Kidney epithelial cell (primary cell): ENCODE measurements around the gene NEK2. TPM values are rescaled to one million over a fixed set of nuclear protein-coding genes. Genes with fewer than 3 reads are reported as not detected.
A peak's percentile ranks its signal among the peaks of the same experiment; 100 is the strongest.
"Not testable (repeated sequence)": the region's sequence is repeated elsewhere in the genome, so short reads cannot be mapped to it uniquely, and the experiment has no call there.

Experiments
- DNase-seq: peaks from one replicate; pipeline ENCODE4 v3.0.0-alpha.2; 2010; ENCODE audit warnings: low read depth
- H3K27me3 ChIP-seq: 2 replicates; pipeline ENCODE4 v1.6.0; 2011; ENCODE audit warnings: low read length; ENCODE audit not compliant: control insufficient read depth, insufficient read depth
- H3K36me3 ChIP-seq: 2 replicates; pipeline ENCODE4 v1.5.1; 2011; ENCODE audit warnings: low read length; ENCODE audit not compliant: control insufficient read depth, insufficient read depth
- H3K4me3 ChIP-seq: 2 replicates; pipeline ENCODE4 v1.5.1; 2011; ENCODE audit warnings: low read depth, mild to moderate bottlenecking, control low read depth, low read length
- CTCF ChIP-seq: IDR thresholded peaks from 2 replicates; pipeline ENCODE4 v1.5.1; 2011; ENCODE audit warnings: mild to moderate bottlenecking, moderate library complexity, low read length, control low read depth, inconsistent platforms; ENCODE audit not compliant: insufficient read depth, poor library complexity, severe bottlenecking
- total RNA-seq: library from RNA; depleted of rRNA; stranded (reverse); fragments of >200 nt; gene quantifications from 2 replicates; pipeline ENCODE4 v1.2.3, GENCODE V29; 2015

NEK2 gene
- total RNA-seq, 1 donor from 2014 or later = 4.3 TPM

- Histone ChIP-seq H3K4me3 (peak overlapping the region; percentile 17), H3K36me3 (no peaks in the 10 kb centered on the region)
Observed at GRCh38 chr1:211698161-211699026, 23.0 kb upstream of the NEK2 start.

GRCh38 chr1:211697356-211697755 lies 21.9 kb upstream of the NEK2 start:
- no peak overlapping the region for H3K4me3 ChIP-seq
- TF ChIP-seq CTCF = no peak
- no peaks in the 10 kb centered on the region for H3K36me3 ChIP-seq
- H3K27me3 ChIP-seq = no peaks in the 10 kb centered on the region
- no peak for DNase-seq

More at GRCh38 chr1:211698161-211699026, 23.0 kb upstream of the NEK2 start:
- no peaks in the 10 kb centered on the region for H3K27me3 ChIP-seq
- DNase-seq = peak; percentile 25
- peak; percentile 100 for TF ChIP-seq CTCF

GRCh38 chr1:211695135-211695816 lies 19.9 kb upstream of the NEK2 start:
- no peak overlapping the region for H3K4me3 ChIP-seq
- no peaks in the 10 kb centered on the region for H3K36me3 ChIP-seq
- DNase-seq = no peak
- no peak for TF ChIP-seq CTCF
- H3K27me3 ChIP-seq = no peaks in the 10 kb centered on the region

- DNase-seq, H3K36me3 ChIP-seq, H3K4me3 ChIP-seq, H3K27me3 ChIP-seq: not testable (repeated sequence)
Observed at GRCh38 chr1:211693911-211694310, 18.5 kb upstream of the NEK2 start.

GRCh38 chr1:211688421-211688820 lies 13.0 kb upstream of the NEK2 start:
- TF ChIP-seq CTCF = no peak
- H3K27me3 ChIP-seq = no peaks in the 10 kb centered on the region

GRCh38 chr1:211687462-211688215 lies 12.2 kb upstream of the NEK2 start:
- DNase-seq = no peak
- Histone ChIP-seq H3K36me3 (no peaks in the 10 kb centered on the region), H3K4me3 (no peak overlapping the region), H3K27me3 (no peaks in the 10 kb centered on the region)
- TF ChIP-seq CTCF = no peak

More at GRCh38 chr1:211688421-211688820, 13.0 kb upstream of the NEK2 start:
- H3K4me3 ChIP-seq = no peak overlapping the region
- no peak for DNase-seq
- no peaks in the 10 kb centered on the region for H3K36me3 ChIP-seq
